Neural crest cell (in vitro differentiated cells): ENCODE measurements around the gene NLRP5. TPM values are rescaled to one million over a fixed set of nuclear protein-coding genes. Genes with fewer than 3 reads are reported as not detected.

Experiments
- DNase-seq: peaks from one replicate; pipeline ENCODE4 v3.0.0; 2021; ENCODE audit warnings: low read depth, mixed read lengths, low spot score
- H3K27ac Mint-ChIP-seq: one replicate; pipeline ENCODE4 v1.8.0; 2021; ENCODE audit warnings: mild to moderate bottlenecking, mixed read lengths; ENCODE audit not compliant: unreplicated experiment
- H3K27me3 Mint-ChIP-seq: 2 replicates; pipeline ENCODE4 v1.8.0; 2021; ENCODE audit warnings: low read depth, mild to moderate bottlenecking, mixed read lengths
- H3K36me3 Mint-ChIP-seq: 2 replicates; pipeline ENCODE4 v1.8.0; 2021; ENCODE audit warnings: low read depth, mild to moderate bottlenecking, mixed read lengths
- H3K4me1 Mint-ChIP-seq: 2 replicates; pipeline ENCODE4 v1.8.0; 2021; ENCODE audit warnings: mixed read lengths
- H3K4me3 Mint-ChIP-seq: one replicate; pipeline ENCODE4 v1.8.0; 2021; ENCODE audit warnings: mild to moderate bottlenecking, mixed read lengths
- H3K9me3 Mint-ChIP-seq: 2 replicates; pipeline ENCODE4 v1.8.0; 2021; ENCODE audit warnings: mixed read lengths
- total RNA-seq: library from RNA; stranded (reverse); gene quantifications from 2 replicates; pipeline ENCODE4 v1.2.1, GENCODE V29; 2021
- TF ChIP-seq, protein P1 (sequence below): fragments of 200-600 bp; sonication (generic); conservative IDR thresholded peaks from 2 replicates; pipeline ENCODE4 v1.5.0; 2021; ENCODE audit warnings: antibody characterized with exemption, mild to moderate bottlenecking

The NLRP5 gene
- total RNA-seq, 1 donor from 2014 or later, result not detected

DNA sequence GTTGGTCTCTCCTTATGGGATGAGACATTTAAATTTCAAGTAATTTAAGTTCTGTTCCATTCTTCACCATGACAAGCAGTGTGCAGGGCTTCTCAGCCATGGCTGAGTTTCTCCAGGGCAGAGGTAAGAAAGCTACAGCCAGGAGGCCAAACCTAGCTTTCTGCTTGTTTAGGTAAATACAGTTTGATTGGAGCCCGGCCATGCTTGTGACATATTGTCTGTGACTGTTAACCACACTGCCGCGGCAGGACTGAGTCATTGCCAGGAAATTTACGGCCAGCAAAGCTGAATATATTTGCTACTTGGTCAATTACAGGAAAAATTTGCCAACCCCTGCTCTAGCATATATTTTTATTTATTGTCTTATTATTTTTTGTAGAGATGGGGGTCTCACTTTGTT lies 28.2 kb upstream of the NLRP5 start:
- H3K27ac Mint-ChIP-seq, result no peak overlapping the region
- no peak overlapping the region for H3K4me3 Mint-ChIP-seq
- peaks cover 9% of the 10 kb centered on the region for H3K9me3 Mint-ChIP-seq
- no peak for DNase-seq
- no peaks in the 10 kb centered on the region for H3K27me3 Mint-ChIP-seq
- H3K4me1 Mint-ChIP-seq, result no peaks in the 10 kb centered on the region
- TF ChIP-seq, protein P1, sequence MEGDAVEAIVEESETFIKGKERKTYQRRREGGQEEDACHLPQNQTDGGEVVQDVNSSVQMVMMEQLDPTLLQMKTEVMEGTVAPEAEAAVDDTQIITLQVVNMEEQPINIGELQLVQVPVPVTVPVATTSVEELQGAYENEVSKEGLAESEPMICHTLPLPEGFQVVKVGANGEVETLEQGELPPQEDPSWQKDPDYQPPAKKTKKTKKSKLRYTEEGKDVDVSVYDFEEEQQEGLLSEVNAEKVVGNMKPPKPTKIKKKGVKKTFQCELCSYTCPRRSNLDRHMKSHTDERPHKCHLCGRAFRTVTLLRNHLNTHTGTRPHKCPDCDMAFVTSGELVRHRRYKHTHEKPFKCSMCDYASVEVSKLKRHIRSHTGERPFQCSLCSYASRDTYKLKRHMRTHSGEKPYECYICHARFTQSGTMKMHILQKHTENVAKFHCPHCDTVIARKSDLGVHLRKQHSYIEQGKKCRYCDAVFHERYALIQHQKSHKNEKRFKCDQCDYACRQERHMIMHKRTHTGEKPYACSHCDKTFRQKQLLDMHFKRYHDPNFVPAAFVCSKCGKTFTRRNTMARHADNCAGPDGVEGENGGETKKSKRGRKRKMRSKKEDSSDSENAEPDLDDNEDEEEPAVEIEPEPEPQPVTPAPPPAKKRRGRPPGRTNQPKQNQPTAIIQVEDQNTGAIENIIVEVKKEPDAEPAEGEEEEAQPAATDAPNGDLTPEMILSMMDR, result no peak
- no peaks in the 10 kb centered on the region for H3K36me3 Mint-ChIP-seq

- peaks cover 9% of the 10 kb centered on the region for H3K9me3 Mint-ChIP-seq
- TF ChIP-seq, protein P1, result no peak
- H3K4me3 Mint-ChIP-seq, result no peak overlapping the region
- H3K4me1 Mint-ChIP-seq, result no peaks in the 10 kb centered on the region
- no peaks in the 10 kb centered on the region for H3K36me3 Mint-ChIP-seq
- H3K27ac Mint-ChIP-seq, result no peak overlapping the region
- H3K27me3 Mint-ChIP-seq, result no peaks in the 10 kb centered on the region
- no peak for DNase-seq
Observed at GRCh38 chr19:55959996-55960675, 26.4 kb upstream of the NLRP5 start.

- Mint-ChIP-seq H3K27me3 (no peaks in the 10 kb centered on the region), H3K9me3 (peaks cover 13% of the 10 kb centered on the region), H3K36me3 (no peaks in the 10 kb centered on the region), H3K4me3 (no peak overlapping the region), H3K4me1 (no peaks in the 10 kb centered on the region), H3K27ac (no peak overlapping the region)
- no peak for DNase-seq
- TF ChIP-seq, protein P1, result no peak
Observed at GRCh38 chr19:55962186-55962585, 24.4 kb upstream of the NLRP5 start.

GRCh38 chr19:55973982-55974381 lies 12.6 kb upstream of the NLRP5 start:
- Mint-ChIP-seq H3K27ac (no peak overlapping the region), H3K4me1 (no peaks in the 10 kb centered on the region), H3K27me3 (no peaks in the 10 kb centered on the region), H3K36me3 (peaks cover 20% of the 10 kb centered on the region), H3K9me3 (peaks cover 30% of the 10 kb centered on the region), H3K4me3 (no peak overlapping the region)
- TF ChIP-seq, protein P1, result no peak
- DNase-seq, result no peak

DNA sequence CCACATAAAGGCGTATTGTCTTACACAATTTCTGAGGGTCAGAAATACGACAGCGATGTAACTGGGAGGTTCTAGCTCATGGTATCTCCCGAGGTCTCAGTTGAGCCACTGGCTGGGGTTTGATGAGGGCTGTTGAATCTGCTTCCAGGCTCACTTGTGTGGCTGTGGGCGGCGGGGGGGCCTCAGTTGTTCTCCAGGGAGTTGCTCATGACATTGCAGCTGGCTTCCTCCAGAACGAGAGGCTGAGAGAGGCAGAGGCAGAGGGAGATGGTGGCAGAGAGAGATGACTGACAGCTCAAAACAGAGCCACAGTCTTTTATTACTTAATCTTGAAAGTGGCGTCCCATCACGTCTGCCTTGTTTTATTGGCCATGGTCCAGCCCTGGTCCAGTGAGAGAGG lies 6.2 kb upstream of the NLRP5 start:
- TF ChIP-seq, protein P1, result no peak
- Mint-ChIP-seq H3K27ac (no peak overlapping the region), H3K27me3 (no peaks in the 10 kb centered on the region), H3K4me3 (no peak overlapping the region), H3K36me3 (peaks cover 4% of the 10 kb centered on the region), H3K4me1 (no peaks in the 10 kb centered on the region), H3K9me3 (peaks cover 20% of the 10 kb centered on the region)
- no peak for DNase-seq
